H9 (cell line): ENCODE measurements around the gene GNAI2. TPM values are rescaled to one million over a fixed set of nuclear protein-coding genes. Genes with fewer than 3 reads are reported as not detected.
A peak's percentile ranks its signal among the peaks of the same experiment; 100 is the strongest.

Experiments used
- DNase-seq: peaks from one replicate; pipeline ENCODE4 v3.0.0-alpha.2; 2017
- H2AFZ ChIP-seq: one replicate; pipeline ENCODE4 v1.6.1; 2013; ENCODE audit warnings: mild to moderate bottlenecking, low read length, control low read depth, moderate library complexity
- H2AK5ac ChIP-seq: 2 replicates; pipeline ENCODE4 v1.6.1; 2013; ENCODE audit warnings: low read length, control low read depth, mixed read lengths; ENCODE audit not compliant: insufficient read length
- H2BK120ac ChIP-seq: one replicate; pipeline ENCODE4 v1.6.1; 2013; ENCODE audit warnings: low read depth, mild to moderate bottlenecking, low read length, control low read depth, inconsistent platforms; ENCODE audit not compliant: poor library complexity, severe bottlenecking
- H2BK12ac ChIP-seq: 2 replicates; pipeline ENCODE4 v1.6.1; 2013; ENCODE audit warnings: low read length, control low read depth, mixed read lengths, low read depth; ENCODE audit not compliant: insufficient read length
- H2BK15ac ChIP-seq: 2 replicates; pipeline ENCODE4 v1.6.1; 2013; ENCODE audit warnings: low read depth, low read length, control low read depth
- H2BK20ac ChIP-seq: one replicate; pipeline ENCODE4 v1.6.1; 2013; ENCODE audit warnings: low read depth, mild to moderate bottlenecking, low read length, control low read depth, inconsistent platforms; ENCODE audit not compliant: poor library complexity, severe bottlenecking
- H2BK5ac ChIP-seq: 2 replicates; pipeline ENCODE4 v1.6.1; 2013; ENCODE audit warnings: low read length, control low read depth, mixed read lengths; ENCODE audit not compliant: insufficient read length
- H3K14ac ChIP-seq: 2 replicates; pipeline ENCODE4 v1.6.1; 2013; ENCODE audit warnings: low read length, control low read depth; ENCODE audit not compliant: insufficient read depth
- H3K18ac ChIP-seq: 2 replicates; pipeline ENCODE4 v1.6.1; 2013; ENCODE audit warnings: low read depth, mild to moderate bottlenecking, mixed read lengths, low read length, control low read depth; ENCODE audit not compliant: insufficient read length
- H3K23ac ChIP-seq: 2 replicates; pipeline ENCODE4 v1.6.1; 2013; ENCODE audit warnings: low read length, control low read depth, mixed read lengths, low read depth; ENCODE audit not compliant: insufficient read length
- H3K23me2 ChIP-seq: 2 replicates; pipeline ENCODE4 v1.6.1; 2013; ENCODE audit warnings: low read depth, mild to moderate bottlenecking, mixed read lengths, low read length, control low read depth; ENCODE audit not compliant: insufficient read length, poor library complexity, severe bottlenecking
- H3K27ac ChIP-seq: 2 replicates; pipeline ENCODE4 v1.5.1; 2013; ENCODE audit warnings: low read length, control low read depth, mixed read lengths, low read depth; ENCODE audit not compliant: insufficient read length
- H3K27me3 ChIP-seq: 2 replicates; pipeline ENCODE4 v1.6.1; 2013; ENCODE audit warnings: low read length, control low read depth, inconsistent platforms; ENCODE audit not compliant: insufficient read depth
- H3K4ac ChIP-seq: 2 replicates; pipeline ENCODE4 v1.6.1; 2013; ENCODE audit warnings: low read depth, mild to moderate bottlenecking, control low read depth, inconsistent platforms, low read length, moderate library complexity
- H3K4me1 ChIP-seq: 2 replicates; pipeline ENCODE4 v1.6.1; 2013; ENCODE audit warnings: low read length, control low read depth, inconsistent platforms; ENCODE audit not compliant: insufficient read depth
- H3K4me2 ChIP-seq: 2 replicates; pipeline ENCODE4 v1.6.1; 2013; ENCODE audit warnings: low read length, control low read depth, mixed read lengths; ENCODE audit not compliant: insufficient read length, insufficient read depth
- H3K56ac ChIP-seq: 2 replicates; pipeline ENCODE4 v1.6.1; 2013; ENCODE audit warnings: low read depth, mild to moderate bottlenecking, mixed read lengths, low read length, control low read depth; ENCODE audit not compliant: insufficient read length
- H3K79me1 ChIP-seq: 2 replicates; pipeline ENCODE4 v1.6.1; 2013; ENCODE audit warnings: low read depth, mild to moderate bottlenecking, moderate library complexity, low read length, control low read depth, inconsistent platforms; ENCODE audit not compliant: insufficient read depth, poor library complexity, severe bottlenecking
- H3K79me2 ChIP-seq: 2 replicates; pipeline ENCODE4 v1.6.1; 2013; ENCODE audit warnings: low read length, control low read depth, inconsistent platforms; ENCODE audit not compliant: insufficient read depth
- H3K9ac ChIP-seq: 2 replicates; pipeline ENCODE4 v1.6.1; 2013; ENCODE audit warnings: low read length, control low read depth, mixed read lengths; ENCODE audit not compliant: insufficient read length; ENCODE audit errors: extremely low read depth
- H3K9me3 ChIP-seq: one replicate; pipeline ENCODE4 v1.6.1; 2013; ENCODE audit warnings: low read depth, low read length, inconsistent platforms; ENCODE audit not compliant: control insufficient read depth
- H3T11ph ChIP-seq: one replicate; pipeline ENCODE4 v1.6.1; 2013; ENCODE audit warnings: mild to moderate bottlenecking, low read length, control low read depth, inconsistent platforms
- H4K20me1 ChIP-seq: one replicate; pipeline ENCODE4 v1.6.1; 2013; ENCODE audit not compliant: control insufficient read depth, insufficient read length, insufficient read depth
- H4K5ac ChIP-seq: 2 replicates; pipeline ENCODE4 v1.6.1; 2013; ENCODE audit warnings: low read depth, mild to moderate bottlenecking, mixed read lengths, low read length, control low read depth; ENCODE audit not compliant: insufficient read length
- H4K8ac ChIP-seq: replicated peaks from 2 replicates; pipeline ENCODE4 v1.6.1; 2013; ENCODE audit warnings: low read length, control low read depth, mixed read lengths, low read depth; ENCODE audit not compliant: insufficient read length
- H4K91ac ChIP-seq: 2 replicates; pipeline ENCODE4 v1.6.1; 2013; ENCODE audit warnings: low read depth, mild to moderate bottlenecking, moderate library complexity, mixed read lengths, low read length, control low read depth; ENCODE audit not compliant: insufficient read length
- H3K27ac Mint-ChIP-seq, 3 experiments: 2 replicates in 2 of 3; 3 replicates in 1 of 3; pipeline ENCODE4 v1.8.0; 2020 to 2021; ENCODE audit warnings: mixed read lengths in 3 of 3, mild to moderate bottlenecking in 1 of 3, moderate library complexity in 1 of 3
- H3K27me3 Mint-ChIP-seq: 2 replicates; pipeline ENCODE4 v1.8.0; 2021; ENCODE audit warnings: low read depth, mild to moderate bottlenecking, moderate library complexity, mixed read lengths
- H3K36me3 Mint-ChIP-seq, 3 experiments: 2 replicates in 2 of 3; 3 replicates in 1 of 3; pipeline ENCODE4 v1.8.0; 2020 to 2021; ENCODE audit warnings: low read depth in 3 of 3, mixed read lengths in 3 of 3; ENCODE audit not compliant: insufficient read depth in 1 of 3
- H3K4me1 Mint-ChIP-seq, 2 experiments: 2 replicates each; pipeline ENCODE4 v1.8.0; 2020; ENCODE audit warnings: mixed read lengths in 2 of 2
- H3K4me3 Mint-ChIP-seq, 2 experiments: 2 replicates in 1 of 2; 3 replicates in 1 of 2; pipeline ENCODE4 v1.8.0; 2020 to 2021; ENCODE audit warnings: mild to moderate bottlenecking in 2 of 2, mixed read lengths in 2 of 2, moderate library complexity in 1 of 2
- H3K9me3 Mint-ChIP-seq, 2 experiments: 2 replicates in 1 of 2; 3 replicates in 1 of 2; pipeline ENCODE4 v1.8.0; 2020; ENCODE audit warnings: mild to moderate bottlenecking in 2 of 2, mixed read lengths in 2 of 2, moderate library complexity in 1 of 2
- WGBS: extraction: QIAGEN DNeasy Blood & Tissue Kit; methylation state at CpG from one replicate; pipeline ENCODE4 v1.1.7; 2013; ENCODE audit warnings: missing lambda C conversion rate, low lambda C conversion rate, mixed read lengths; ENCODE audit not compliant: insufficient read length; ENCODE audit errors: extremely low coverage; 5-methylcytosine and 5-hydroxymethylcytosine counted together
- total RNA-seq: library from RNA; stranded (reverse); gene quantifications from 2 replicates; pipeline ENCODE4 v1.2.1, GENCODE V29; 2021
- TF ChIP-seq, protein P1 (sequence below): fragments of 200-600 bp; sonication (generic); conservative IDR thresholded peaks from 3 replicates; pipeline ENCODE4 v1.8.0; 2021; ENCODE audit warnings: antibody characterized with exemption, mild to moderate bottlenecking

GNAI2 gene
- total RNA-seq, 1 experiment from 2014 or later, result 218 TPM

DNA sequence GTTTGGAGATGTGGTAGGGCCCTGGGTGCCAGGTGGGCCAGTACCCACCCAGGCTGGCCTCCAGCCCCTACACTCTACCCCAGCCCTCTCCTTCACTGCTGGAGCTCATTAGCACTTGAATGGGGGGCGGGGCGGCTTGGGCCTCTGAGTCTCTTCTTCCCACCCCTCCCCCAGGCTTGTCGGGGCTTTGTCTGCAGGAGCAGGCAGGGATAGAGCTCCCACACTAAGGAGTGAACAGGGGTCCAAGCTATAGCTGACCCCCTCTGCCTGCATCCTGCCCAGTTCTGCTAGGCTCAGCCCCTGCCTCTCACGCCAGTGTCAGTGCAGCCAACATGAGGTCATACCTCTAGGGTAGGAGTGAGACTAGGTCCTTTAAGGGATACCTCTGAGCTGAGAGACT is 5.2 kb downstream of the GNAI2 start:
- DNase-seq, result peak; percentile 96
- H3T11ph ChIP-seq, result no peak overlapping the region
- H3K56ac ChIP-seq, result no peak overlapping the region
- H3K4me1 ChIP-seq, result peaks cover 15% of the 10 kb centered on the region; the same call in 1 of the 2 replicates
- H3K27ac ChIP-seq, result no peak overlapping the region
- H3K27me3 ChIP-seq, result no peaks in the 10 kb centered on the region
- H2BK120ac ChIP-seq, result no peak overlapping the region
- peak overlapping the region; percentile 54 to 74 for H3K4me3 Mint-ChIP-seq
- H2BK5ac ChIP-seq, result no peak overlapping the region
- H3K9ac ChIP-seq, result peak overlapping the region; percentile 47
- H3K9me3 Mint-ChIP-seq, result no peaks in the 10 kb centered on the region
- H3K23me2 ChIP-seq, result peaks cover 17% of the 10 kb centered on the region
- peaks cover 11% of the 10 kb centered on the region for H3K79me1 ChIP-seq
- TF ChIP-seq, protein P1, sequence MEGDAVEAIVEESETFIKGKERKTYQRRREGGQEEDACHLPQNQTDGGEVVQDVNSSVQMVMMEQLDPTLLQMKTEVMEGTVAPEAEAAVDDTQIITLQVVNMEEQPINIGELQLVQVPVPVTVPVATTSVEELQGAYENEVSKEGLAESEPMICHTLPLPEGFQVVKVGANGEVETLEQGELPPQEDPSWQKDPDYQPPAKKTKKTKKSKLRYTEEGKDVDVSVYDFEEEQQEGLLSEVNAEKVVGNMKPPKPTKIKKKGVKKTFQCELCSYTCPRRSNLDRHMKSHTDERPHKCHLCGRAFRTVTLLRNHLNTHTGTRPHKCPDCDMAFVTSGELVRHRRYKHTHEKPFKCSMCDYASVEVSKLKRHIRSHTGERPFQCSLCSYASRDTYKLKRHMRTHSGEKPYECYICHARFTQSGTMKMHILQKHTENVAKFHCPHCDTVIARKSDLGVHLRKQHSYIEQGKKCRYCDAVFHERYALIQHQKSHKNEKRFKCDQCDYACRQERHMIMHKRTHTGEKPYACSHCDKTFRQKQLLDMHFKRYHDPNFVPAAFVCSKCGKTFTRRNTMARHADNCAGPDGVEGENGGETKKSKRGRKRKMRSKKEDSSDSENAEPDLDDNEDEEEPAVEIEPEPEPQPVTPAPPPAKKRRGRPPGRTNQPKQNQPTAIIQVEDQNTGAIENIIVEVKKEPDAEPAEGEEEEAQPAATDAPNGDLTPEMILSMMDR, result no peak
- H3K9me3 ChIP-seq, result no peaks in the 10 kb centered on the region
- peaks cover 74 to 86% of the 10 kb centered on the region in 2 experiments for H3K4me1 Mint-ChIP-seq
- no peak overlapping the region for H2AK5ac ChIP-seq
- peak overlapping the region; percentile 70 for H3K4me2 ChIP-seq
- peak overlapping the region; percentile 97 to 99 (median 98) for H3K27ac Mint-ChIP-seq
- H3K36me3 Mint-ChIP-seq, result peaks cover 6 to 19% (median 17%) of the 10 kb centered on the region in 3 experiments; a peak in 5 of 7 replicates
- no peak overlapping the region for H2AFZ ChIP-seq
- H2BK20ac ChIP-seq, result no peak overlapping the region
- H2BK15ac ChIP-seq, result no peak overlapping the region
- WGBS, result no CpG with 5 or more reads among the region's 4 CpGs
- H3K18ac ChIP-seq, result no peak overlapping the region
- no peaks in the 10 kb centered on the region for H4K20me1 ChIP-seq
- H3K14ac ChIP-seq, result 0 out of 2 replicates have a peak overlapping the region, but pooled peaks have one; percentile 6
- H2BK12ac ChIP-seq, result no peak overlapping the region
- H3K27me3 Mint-ChIP-seq, result no peaks in the 10 kb centered on the region
- no peak overlapping the region for H4K91ac ChIP-seq
- no peak overlapping the region for H3K4ac ChIP-seq
- H3K79me2 ChIP-seq, result peaks cover 32% of the 10 kb centered on the region; the same call in 1 of the 2 replicates
- no peak overlapping the region for H4K5ac ChIP-seq
- no peak overlapping the region for H4K8ac ChIP-seq
- no peak overlapping the region for H3K23ac ChIP-seq
